GM18861 (cell line): ENCODE measurements around the gene PDCD10.
A peak's percentile ranks its signal among the peaks of the same experiment; 100 is the strongest.

ENCODE experiments used
- ATAC-seq: cut with Tn5 transposase; IDR thresholded peaks from one replicate; pipeline ENCODE4 v1.9.1; 2021; ENCODE audit not compliant: unreplicated experiment

Gene PDCD10

GRCh38 chr3:167735233-167736138, 794 bp upstream of the PDCD10 start, which contains the start of gene SERPINI1:
SERPINI1 (plus strand) TSS chr3:167735721; CDS start chr3:167789129, 53,408 bp downstream.
- ATAC-seq, result peak; percentile 54

- ATAC-seq, result no peak
Measured at GRCh38 chr3:167733961-167734497, 663 bp downstream of the PDCD10 start.

GRCh38 chr3:167732313-167733065, 2.2 kb downstream of the PDCD10 start:
- no peak for ATAC-seq

GRCh38 chr3:167731393-167731792, 3.3 kb downstream of the PDCD10 start:
- ATAC-seq, result no peak

GRCh38 chr3:167729591-167729990, 5.1 kb downstream of the PDCD10 start:
- ATAC-seq, result no peak

GRCh38 chr3:167728632-167729323, 5.9 kb downstream of the PDCD10 start:
- no peak for ATAC-seq

- no peak for ATAC-seq
Measured at GRCh38 chr3:167728176-167728575, 6.5 kb downstream of the PDCD10 start.

- no peak for ATAC-seq
Measured at GRCh38 chr3:167723872-167724271, 10.8 kb downstream of the PDCD10 start.

- ATAC-seq, result no peak
Measured at GRCh38 chr3:167723025-167723512, 11.6 kb downstream of the PDCD10 start.

- ATAC-seq, result no peak
Measured at GRCh38 chr3:167718582-167718981, 16.1 kb downstream of the PDCD10 start.

- no peak for ATAC-seq
Measured at GRCh38 chr3:167716920-167717319, 17.8 kb downstream of the PDCD10 start.

GRCh38 chr3:167714871-167715270, 19.8 kb downstream of the PDCD10 start:
- ATAC-seq, result no peak

- ATAC-seq, result no peak
Measured at GRCh38 chr3:167712445-167712844, 22.2 kb downstream of the PDCD10 start.

GRCh38 chr3:167711439-167711838, 23.3 kb downstream of the PDCD10 start:
- ATAC-seq, result no peak

- ATAC-seq, result no peak
Measured at GRCh38 chr3:167710552-167710951, 24.1 kb downstream of the PDCD10 start.

- ATAC-seq, result no peak
Measured at GRCh38 chr3:167709690-167710089, 25.0 kb downstream of the PDCD10 start.

GRCh38 chr3:167705840-167706239, 28.9 kb downstream of the PDCD10 start:
- ATAC-seq, result no peak

- ATAC-seq, result no peak
Measured at GRCh38 chr3:167700926-167701325, 33.8 kb downstream of the PDCD10 start.

GRCh38 chr3:167700046-167700445, 34.6 kb downstream of the PDCD10 start:
- no peak for ATAC-seq

GRCh38 chr3:167694121-167694520, 40.6 kb downstream of the PDCD10 start:
- ATAC-seq, result no peak

GRCh38 chr3:167691366-167691765, 43.3 kb downstream of the PDCD10 start:
- peak; percentile 100 for ATAC-seq
